SK-N-SH (cell line): Measurements from ENCODE around the gene LTK.

Experiments used
- CHD2 ChIP-seq: fragments of 150-350 bp; IDR thresholded peaks from 2 replicates; pipeline ENCODE4 v1.6.1; 2018; ENCODE audit warnings: low read length; ENCODE audit not compliant: partially characterized antibody
- EP300 ChIP-seq, 2 experiments: IDR thresholded peaks; 2 replicates each; pipeline versions ENCODE4 v1.4.0 to v1.6.1; 2012; ENCODE audit warnings: borderline replicate concordance in 1 of 2, low read depth in 1 of 2, low read length in 1 of 2
- EZH2phosphoT487 ChIP-seq: fragments of 200-600 bp; sonication (generic); IDR thresholded peaks from 2 replicates; pipeline ENCODE4 v1.6.1; 2017; ENCODE audit warnings: low read depth, mixed run types, mild to moderate bottlenecking, antibody characterized with exemption, moderate library complexity, borderline replicate concordance
- GABPA ChIP-seq: IDR thresholded peaks from 2 replicates; pipeline ENCODE4 v1.4.0; 2012; ENCODE audit warnings: low read depth, mild to moderate bottlenecking
- MEF2A ChIP-seq: IDR thresholded peaks from 2 replicates; pipeline ENCODE4 v1.4.0; 2012; ENCODE audit warnings: low read depth, borderline replicate concordance
- POLR2AphosphoS5 ChIP-seq: IDR thresholded peaks from 2 replicates; pipeline ENCODE4 v1.6.1; 2012; ENCODE audit warnings: low read depth, low read length
- TAF1 ChIP-seq: IDR thresholded peaks from 2 replicates; pipeline ENCODE4 v1.6.1; 2012; ENCODE audit warnings: low read depth, mild to moderate bottlenecking, low read length, moderate library complexity, borderline replicate concordance
- TCF12 ChIP-seq: IDR thresholded peaks from 2 replicates; pipeline ENCODE4 v1.4.0; 2012
- TEAD4 ChIP-seq: IDR thresholded peaks from 2 replicates; pipeline ENCODE4 v1.4.0; 2012; ENCODE audit warnings: mild to moderate bottlenecking, borderline replicate concordance; ENCODE audit not compliant: insufficient read depth
- YY1 ChIP-seq: IDR thresholded peaks from 2 replicates; pipeline ENCODE4 v1.4.0; 2012; ENCODE audit warnings: low read depth, mild to moderate bottlenecking
- TF ChIP-seq, protein P1 (sequence below): fragments of 200-600 bp; sonication (generic); IDR thresholded peaks from 2 replicates; pipeline ENCODE4 v1.6.1; 2017; ENCODE audit warnings: antibody characterized with exemption, mild to moderate bottlenecking, moderate library complexity
- TF ChIP-seq, protein P2 (sequence below): IDR thresholded peaks from 2 replicates; pipeline ENCODE4 v1.4.0; 2012; ENCODE audit warnings: low read depth

DNA sequence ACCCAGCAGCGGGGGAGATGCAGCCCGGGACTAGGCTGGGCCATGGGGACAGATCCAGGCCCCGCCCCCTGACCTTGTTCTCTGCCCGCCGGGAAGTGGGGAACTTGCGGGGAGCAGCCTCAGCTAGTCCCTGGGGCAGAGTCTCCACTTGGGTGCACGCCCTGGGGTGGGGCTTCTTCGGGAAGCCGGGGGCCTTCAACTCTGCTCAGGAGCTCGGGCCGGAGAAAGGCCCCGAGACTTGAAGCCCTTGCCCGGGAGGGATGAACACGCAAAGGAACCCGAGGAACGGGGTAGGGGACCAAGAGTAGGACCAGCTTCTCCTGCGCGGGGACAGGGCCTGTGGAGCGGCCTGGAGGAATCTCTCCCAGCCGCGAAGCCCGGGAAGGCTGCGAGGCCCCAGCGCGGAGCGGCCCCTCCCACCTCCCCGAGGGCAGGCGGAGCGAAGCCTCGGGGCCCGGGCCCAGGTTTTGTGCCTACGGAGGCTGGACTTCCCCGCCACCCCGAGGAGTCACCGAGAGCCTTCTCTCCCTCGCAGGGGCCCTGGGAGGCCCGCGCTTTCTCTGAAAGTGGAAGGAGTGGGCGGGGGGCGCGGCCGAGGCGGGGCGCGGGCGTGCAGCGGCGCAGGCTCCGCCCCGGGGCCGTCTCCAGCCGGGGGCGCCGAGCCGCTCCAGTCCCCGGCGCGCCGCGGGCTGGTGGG lies 20.3 kb downstream of the LTK start, which contains the start of gene ITPKA:
- TF ChIP-seq GABPA (no peak), MEF2A (no peak), TAF1 (peak; percentile 41; the same call in 1 of the 2 replicates), POLR2AphosphoS5 (no peak; the same call in 1 of the 2 replicates), EP300 (IDR thresholded peaks at IDR 0.05; ENCODE audit: borderline replicate concordance in 1 of 2, low read depth in 1 of 2, low read length in 1 of 2) (no peak), CHD2 (no peak), TCF12 (no peak), YY1 (no peak), TEAD4 (no peak), EZH2phosphoT487 (no peak)
- TF ChIP-seq, protein P1, sequence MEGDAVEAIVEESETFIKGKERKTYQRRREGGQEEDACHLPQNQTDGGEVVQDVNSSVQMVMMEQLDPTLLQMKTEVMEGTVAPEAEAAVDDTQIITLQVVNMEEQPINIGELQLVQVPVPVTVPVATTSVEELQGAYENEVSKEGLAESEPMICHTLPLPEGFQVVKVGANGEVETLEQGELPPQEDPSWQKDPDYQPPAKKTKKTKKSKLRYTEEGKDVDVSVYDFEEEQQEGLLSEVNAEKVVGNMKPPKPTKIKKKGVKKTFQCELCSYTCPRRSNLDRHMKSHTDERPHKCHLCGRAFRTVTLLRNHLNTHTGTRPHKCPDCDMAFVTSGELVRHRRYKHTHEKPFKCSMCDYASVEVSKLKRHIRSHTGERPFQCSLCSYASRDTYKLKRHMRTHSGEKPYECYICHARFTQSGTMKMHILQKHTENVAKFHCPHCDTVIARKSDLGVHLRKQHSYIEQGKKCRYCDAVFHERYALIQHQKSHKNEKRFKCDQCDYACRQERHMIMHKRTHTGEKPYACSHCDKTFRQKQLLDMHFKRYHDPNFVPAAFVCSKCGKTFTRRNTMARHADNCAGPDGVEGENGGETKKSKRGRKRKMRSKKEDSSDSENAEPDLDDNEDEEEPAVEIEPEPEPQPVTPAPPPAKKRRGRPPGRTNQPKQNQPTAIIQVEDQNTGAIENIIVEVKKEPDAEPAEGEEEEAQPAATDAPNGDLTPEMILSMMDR = no peak
- TF ChIP-seq, protein P2, sequence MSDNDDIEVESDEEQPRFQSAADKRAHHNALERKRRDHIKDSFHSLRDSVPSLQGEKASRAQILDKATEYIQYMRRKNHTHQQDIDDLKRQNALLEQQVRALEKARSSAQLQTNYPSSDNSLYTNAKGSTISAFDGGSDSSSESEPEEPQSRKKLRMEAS = peak; percentile 39; the same call in 1 of the 2 replicates
